ENCODE results near the gene DNAH7.
"Not testable (repeated sequence)": the region's sequence is repeated elsewhere in the genome, so short reads cannot be mapped to it uniquely, and the experiment has no call there.

Gene DNAH7

DNA sequence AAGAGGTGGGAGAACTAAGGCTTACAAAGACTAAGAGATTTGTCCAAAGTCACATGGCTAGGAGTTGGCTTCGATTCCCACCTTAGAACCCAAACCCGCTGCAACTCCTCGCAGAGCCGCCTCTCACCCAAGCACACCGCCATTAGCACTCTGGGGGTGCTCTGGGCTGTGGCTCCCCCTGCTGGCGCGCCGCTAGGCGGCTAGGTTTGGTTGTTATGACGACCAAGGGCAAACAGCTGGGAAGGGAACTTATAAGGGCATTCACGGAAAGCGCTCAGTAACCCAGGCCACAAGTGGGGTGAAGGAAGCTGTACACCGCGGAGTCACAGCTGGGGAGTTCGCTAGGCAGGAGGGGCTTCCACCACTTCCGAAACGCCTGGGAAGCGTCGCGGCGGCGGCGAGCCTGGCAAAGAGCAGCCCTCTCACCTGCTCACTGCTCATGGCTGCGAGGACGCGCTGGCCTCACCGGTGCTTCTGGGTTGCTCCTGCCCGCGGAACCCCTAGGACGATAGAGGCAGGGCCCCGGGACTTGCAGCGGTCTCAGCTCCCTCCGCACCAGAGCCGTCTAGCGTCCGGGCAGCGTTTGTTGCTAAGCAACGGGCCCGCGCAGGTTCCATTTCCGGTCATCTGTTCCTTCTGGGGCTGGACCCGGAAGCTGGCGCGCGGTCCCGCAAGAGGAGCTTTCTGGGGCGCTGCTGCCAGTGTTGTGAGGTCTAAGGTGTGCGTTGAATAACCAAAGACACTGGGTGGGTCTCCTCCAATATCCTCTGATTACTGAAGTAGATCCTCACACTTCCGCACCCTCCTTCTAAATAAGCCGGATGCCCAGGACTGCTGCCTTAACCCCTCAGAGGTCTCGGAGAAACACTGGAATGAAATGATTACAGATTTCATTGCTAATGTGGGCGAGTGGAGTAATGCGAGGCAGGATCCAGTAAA lies at the start of gene DNAH7:
Gene DNAH7 (minus strand): TSS at position 567 of the 939 bp plus-strand sequence. CDS start 126 bp downstream, at position 441.
- DNase-seq (ENCODE audit: low read depth) = peak; percentile 85

- no peak for DNase-seq (ENCODE audit: low read depth)
These were observed 48.6 kb upstream of the DNAH7 start for GRCh38 chr2:196117214-196117705.

- no peak for DNase-seq (ENCODE audit: low read depth)
These were observed 44.7 kb upstream of the DNAH7 start for GRCh38 chr2:196113061-196113974.

DNA sequence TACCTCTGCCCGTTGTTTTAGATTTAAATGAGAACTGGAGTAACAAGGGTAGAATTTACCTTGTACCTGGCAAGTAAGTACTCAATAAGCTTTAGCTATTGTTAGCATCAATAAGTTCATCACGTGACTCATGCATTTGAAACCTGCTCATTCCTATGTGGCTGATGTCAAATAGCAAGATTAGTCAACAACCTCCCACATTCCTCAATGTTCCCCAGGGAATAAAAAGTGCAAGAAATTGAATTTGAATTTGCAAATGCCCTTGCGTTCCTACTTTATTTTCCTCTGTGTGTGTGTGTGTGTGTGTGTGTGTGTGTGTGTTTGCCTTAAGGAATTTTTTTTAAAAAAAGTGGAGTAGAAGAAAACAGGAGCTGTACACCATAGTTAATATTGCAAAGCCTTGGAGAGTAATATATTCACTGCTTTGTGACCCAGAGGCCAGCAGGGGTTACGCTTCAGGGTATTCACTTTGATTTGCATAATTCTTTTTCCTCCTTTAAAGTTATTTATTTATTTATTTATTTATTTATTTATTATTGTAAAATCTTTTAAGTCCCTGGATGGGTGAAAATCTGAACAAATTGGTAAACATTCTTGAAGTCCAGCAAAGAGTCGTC lies 43.9 kb upstream of the DNAH7 start:
- DNase-seq (ENCODE audit: low read depth) = no peak

DNA sequence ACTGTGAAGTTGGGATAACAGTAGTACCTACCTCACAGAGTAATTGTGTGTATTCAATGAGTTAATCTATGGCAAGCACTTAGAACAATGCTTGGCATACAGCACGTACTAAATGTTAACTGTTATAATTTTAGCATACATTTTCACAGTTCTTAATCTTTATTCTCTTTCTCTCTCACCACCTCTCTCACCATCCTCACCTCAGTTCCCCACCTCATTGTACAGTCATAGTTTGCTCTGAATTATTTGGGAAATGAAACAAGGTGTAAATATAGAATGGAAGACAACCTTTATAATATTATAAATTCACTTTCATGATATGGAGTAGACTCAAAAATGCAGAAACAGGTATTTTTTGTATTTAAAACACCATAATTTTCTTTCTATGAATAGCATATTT lies 40.0 kb upstream of the DNAH7 start:
- no peak for DNase-seq (ENCODE audit: low read depth)

DNA sequence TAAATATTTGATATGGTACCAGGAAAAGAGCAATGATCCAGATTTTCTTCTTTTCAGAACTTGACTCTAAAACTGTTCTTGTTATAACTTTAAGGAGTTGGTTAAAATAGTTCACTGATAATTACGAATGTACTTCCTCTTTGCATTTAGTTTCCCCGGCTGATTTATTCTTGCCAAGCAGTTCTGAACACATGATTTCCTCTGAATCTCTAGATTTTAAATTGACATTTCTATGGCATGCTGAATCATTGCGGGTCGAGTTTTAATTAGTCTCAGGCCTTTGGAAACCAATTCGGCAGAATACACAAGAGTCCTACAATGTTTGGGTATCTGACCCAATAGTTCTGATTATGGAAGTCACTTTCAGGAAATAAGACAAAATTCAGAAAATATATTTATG lies 37.3 kb upstream of the DNAH7 start:
- DNase-seq (ENCODE audit: low read depth) = no peak

DNA sequence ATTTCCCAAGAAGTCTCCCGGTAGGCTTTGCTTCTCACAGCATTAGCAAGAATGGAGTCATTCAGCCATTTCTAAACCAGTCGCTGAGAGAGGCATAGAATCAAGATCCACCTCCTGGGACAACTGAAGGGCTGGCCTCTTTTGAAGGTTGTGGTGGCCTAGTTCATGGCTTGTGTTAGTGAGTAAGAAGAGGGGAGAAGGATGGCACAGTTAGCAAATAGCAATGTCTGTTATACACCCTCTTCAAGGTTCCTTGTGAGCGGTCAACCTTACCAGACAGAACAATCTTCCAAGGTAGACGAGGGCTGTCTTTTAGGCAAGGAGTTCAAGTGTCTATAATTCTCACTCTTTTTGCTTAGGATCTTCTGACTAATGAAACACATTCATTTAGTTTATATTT lies 35.4 kb upstream of the DNAH7 start:
- no peak for DNase-seq (ENCODE audit: low read depth)

GRCh38 chr2:196103626-196104025 lies 35.0 kb upstream of the DNAH7 start:
- no peak for DNase-seq (ENCODE audit: low read depth)

DNA sequence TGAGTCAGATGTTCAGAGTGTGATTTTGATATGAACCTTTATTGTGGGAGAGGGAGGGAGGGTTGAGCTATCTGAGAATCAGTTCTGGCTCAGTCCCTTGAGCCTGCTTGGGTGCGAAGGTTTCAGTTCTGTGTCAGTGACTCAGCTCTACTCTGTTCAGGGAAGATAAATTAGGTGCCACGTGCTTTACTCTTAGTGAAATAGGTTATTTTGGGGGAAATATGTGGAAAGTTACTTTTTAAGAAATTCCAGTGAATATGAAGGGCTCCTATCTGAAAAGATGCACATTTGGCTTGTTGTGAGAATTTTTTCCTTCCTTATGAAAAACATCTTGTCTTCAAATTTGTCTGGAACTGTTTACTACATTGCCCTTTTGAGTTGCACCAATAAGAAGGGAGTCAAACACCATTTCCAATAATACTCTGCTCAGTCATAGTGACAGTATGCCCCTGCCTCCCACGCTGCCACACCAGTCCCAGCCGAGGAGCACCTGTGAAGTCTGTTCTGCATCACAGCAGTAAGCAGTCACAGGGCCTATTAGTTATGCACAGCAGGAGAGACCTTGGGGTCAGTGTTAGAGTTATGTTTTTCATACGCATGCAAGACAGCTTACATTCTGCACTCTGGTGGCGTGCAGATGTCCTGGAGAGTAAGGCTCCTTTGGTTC lies 32.8 kb upstream of the DNAH7 start:
- no peak for DNase-seq (ENCODE audit: low read depth)

DNA sequence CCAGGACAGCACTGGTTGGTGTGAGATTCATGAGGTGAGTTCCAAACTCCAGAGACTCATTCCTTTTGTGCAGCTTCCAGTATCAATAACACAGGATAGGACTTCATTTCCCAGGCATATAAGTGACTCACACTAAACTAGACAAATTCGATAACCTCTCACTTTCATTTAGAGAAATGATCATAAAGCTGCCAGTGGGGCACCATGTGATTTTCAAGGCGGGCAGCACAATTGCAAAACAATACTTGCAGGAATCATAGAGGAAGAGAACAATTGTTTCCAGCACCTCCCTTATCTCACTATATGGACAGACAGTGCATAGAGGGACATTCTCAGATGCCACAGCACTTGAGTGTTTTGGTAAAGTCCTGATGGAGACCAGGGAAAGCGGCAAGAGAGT lies 31.3 kb upstream of the DNAH7 start:
- no peak for DNase-seq (ENCODE audit: low read depth)

DNA sequence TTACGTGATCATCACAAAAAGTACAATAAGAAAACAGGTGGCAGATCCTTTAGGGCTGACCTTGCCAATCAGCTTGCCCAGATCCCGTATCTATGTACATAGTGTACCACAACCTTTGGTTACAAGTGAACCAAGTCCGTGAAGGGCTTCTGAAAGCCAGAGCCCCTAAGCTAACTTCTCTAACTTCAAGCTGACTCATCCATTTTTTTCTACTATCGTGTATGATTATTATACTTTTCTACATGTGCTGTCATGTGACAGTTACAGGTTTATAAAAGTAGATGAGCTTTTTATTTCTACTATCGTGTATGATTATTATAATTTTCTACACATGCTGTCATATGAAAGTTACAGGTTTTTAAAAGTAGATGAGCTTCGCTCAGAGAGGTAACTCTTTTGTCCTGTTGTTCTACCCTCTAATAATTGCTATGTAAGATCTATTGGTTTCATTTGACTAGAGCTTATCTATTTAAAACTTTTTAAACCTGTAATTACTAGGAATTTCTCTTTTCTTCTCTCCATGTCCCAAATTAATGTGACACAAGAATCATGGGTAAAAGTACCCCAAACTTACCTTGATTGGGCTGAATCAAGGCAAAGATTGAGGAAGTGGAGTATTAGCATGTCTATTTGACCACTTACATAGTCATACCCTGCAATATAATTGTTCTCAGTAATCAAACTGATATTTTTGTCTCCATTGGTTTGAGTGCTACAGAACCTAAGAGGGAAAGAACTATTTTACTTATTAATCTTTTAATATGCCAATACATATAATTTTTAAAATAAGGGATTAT lies 29.4 kb upstream of the DNAH7 start:
- no peak for DNase-seq (ENCODE audit: low read depth)

DNA sequence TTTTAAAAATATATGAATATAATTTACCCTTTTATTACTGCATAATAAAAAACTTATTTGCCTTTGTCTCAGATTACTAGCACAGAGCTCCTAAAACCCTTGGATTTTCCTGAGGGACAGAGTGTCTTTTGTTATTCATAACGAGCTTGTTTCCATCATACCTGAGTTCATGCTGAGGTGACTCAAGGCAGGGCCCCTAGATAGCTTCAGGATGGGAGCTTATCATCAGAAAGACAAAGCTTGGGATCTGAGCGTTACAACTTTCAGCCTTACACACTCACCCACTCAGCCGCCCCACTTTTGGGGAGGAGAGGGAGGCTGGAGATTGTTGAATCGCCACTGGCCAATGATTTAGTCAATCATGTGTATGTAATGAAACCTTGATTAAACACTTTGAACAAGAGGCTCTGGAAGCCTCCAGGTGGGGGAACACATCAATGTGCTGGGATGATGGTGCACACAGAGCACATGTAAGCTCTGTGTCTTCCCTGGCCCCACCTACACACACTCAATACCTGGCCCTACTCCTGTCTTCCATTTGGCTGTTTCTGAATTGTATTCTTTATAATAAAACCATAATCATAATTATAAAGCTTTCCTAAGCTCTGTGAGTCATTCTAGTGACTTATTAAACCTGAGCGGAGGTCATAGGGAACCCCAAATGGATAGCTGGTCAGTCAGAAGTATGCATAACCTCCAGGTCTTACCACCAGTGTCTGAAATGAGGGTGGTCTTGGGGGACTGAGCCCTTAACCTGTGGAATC lies 28.5 kb upstream of the DNAH7 start:
- no peak for DNase-seq (ENCODE audit: low read depth)

- no peak for DNase-seq (ENCODE audit: low read depth)
These were observed 27.6 kb upstream of the DNAH7 start for GRCh38 chr2:196096264-196096663.

DNA sequence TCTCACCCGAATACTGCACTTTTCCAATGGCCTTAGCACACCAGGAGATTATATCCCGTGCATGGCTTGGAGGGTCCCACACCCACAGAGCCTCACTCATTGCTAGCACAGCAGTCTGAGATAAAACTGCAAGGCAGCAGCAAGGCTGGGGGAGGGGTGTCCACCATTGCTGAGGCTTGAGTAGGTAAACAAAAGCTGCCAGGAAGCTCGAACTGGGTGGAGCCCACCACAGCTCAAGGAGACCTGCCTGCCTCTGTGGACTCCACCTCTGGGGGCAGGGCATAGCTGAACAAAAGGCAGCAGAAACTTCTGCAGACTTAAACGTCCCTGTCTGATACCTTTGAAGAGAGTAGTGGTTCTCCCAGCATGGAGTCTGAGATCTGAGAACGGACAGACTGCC lies 20.8 kb upstream of the DNAH7 start:
- DNase-seq (ENCODE audit: low read depth) = not testable (repeated sequence)

GRCh38 chr2:196088203-196088602 lies 19.6 kb upstream of the DNAH7 start:
- DNase-seq (ENCODE audit: low read depth) = no peak

- DNase-seq (ENCODE audit: low read depth) = no peak
These were observed 18.1 kb upstream of the DNAH7 start for GRCh38 chr2:196086517-196087368.

DNA sequence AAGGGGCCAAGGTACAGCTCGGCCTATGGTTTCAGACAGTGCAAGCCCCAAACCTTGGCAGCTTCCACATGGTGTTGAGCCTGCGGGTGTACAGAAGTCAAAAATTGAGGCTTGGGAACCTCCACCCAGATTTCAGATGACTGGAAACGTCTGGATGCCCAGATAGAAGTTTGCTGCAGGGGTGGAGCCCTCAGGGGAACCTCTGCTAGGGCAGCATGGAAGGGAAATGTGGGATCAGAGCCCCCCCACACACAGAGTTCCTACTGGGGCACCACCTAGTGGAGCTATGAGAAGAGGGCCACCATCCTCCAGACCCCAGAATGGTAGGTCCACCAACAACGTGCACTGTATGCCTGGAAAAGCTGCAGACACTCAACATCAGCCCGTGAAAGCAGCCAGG lies 15.0 kb upstream of the DNAH7 start:
- no peak for DNase-seq (ENCODE audit: low read depth)

GRCh38 chr2:196080526-196080925 lies 11.9 kb upstream of the DNAH7 start:
- DNase-seq (ENCODE audit: low read depth) = no peak

GRCh38 chr2:196079052-196079451 lies 10.4 kb upstream of the DNAH7 start:
- DNase-seq (ENCODE audit: low read depth) = no peak
